HG03432 (cell line): ENCODE measurements around the gene ZG16.

Experiments
- ATAC-seq: cut with Tn5 transposase; IDR thresholded peaks from one replicate; pipeline ENCODE4 v1.9.1; 2021; ENCODE audit warnings: mild to moderate bottlenecking, moderate library complexity; ENCODE audit not compliant: unreplicated experiment

ZG16 gene

GRCh38 chr16:29807426-29808218 is 29.6 kb downstream of the ZG16 start:
- ATAC-seq: peak; percentile 25

DNA sequence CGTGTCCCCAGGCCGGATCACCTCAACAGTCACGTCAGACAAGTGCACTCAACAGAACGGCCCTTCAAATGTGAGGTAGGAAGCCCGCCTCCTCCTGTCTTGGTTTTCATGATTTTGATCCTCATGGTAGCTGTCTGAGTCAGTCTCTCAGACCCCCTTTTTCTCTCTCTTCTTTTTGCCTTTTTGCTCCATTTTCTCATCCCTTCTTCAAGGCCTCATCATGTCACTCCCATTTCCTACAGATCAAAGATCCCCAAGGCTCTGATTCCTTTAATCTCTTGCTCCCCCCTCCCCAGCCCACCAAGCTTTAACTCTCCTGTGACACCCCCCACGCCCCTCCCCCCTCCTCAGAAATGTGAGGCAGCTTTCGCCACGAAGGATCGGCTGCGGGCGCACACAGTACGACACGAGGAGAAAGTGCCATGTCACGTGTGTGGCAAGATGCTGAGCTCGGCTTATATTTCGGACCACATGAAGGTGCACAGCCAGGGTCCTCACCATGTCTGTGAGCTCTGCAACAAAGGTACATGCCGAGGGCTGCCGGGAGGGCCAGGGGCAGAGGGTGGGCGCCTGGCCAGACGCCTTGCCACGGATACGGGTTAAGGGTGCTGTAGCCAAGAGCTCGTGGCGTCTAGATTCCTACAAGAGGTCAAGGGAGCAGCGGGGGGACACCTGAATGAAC is 30.3 kb downstream of the ZG16 start:
- no peak for ATAC-seq

- no peak for ATAC-seq
These were observed 31.1 kb downstream of the ZG16 start for GRCh38 chr16:29809031-29809747.

- no peak for ATAC-seq
These were observed 32.0 kb downstream of the ZG16 start for GRCh38 chr16:29809850-29810698.

GRCh38 chr16:29810699-29811169 is 32.7 kb downstream of the ZG16 start:
- ATAC-seq: no peak

- peak; percentile 30 for ATAC-seq
These were observed 33.3 kb downstream of the ZG16 start for GRCh38 chr16:29811170-29811895.

DNA sequence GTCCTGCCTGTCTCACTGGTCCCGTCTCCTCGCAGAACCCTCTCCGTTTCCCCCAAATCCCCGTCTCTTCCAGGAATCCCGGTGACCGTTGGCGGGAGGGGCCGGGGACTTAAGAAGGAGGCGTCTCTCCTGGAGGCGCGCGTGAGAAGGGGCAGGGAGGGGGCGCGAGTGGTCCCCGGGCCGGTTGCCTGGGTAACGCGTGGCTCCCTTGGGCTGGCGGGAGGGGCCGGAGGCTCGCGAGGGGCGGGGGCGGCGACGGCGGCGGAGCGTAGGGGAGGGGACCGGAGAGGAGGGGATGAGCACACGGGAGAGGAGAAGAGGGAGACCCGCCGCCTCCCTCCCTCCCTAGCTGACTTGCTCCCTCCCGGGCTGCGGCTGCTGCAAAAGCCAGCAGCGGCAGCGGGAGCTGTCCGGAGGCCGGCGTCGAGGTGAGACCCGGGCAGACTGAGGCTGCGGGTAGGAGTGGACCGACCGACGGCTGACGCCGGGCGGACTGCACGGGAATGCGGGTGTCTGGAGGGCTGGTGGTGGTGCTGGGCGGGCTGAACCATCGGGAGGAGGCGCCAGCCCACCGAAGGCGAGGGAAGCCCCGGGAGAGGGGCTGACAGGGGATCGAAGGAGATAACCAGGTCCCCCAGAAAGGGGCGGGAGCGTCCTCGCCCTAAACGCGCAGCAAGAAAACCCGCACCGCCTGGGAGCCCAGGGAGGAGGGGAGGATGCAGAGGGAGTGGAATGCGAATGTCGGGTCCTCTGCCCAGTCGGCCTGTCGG is 34.0 kb downstream of the ZG16 start, which contains the start of gene PRRT2:
TSS of gene PRRT2 (plus strand) at position 298 of the 770 bp plus-strand sequence. CDS start 862 bp downstream, outside the sequence.
- ATAC-seq: no peak

- ATAC-seq: no peak
These were observed 34.9 kb downstream of the ZG16 start for GRCh38 chr16:29812754-29813643.

- no peak for ATAC-seq
These were observed 35.8 kb downstream of the ZG16 start for GRCh38 chr16:29813644-29814562.

GRCh38 chr16:29814592-29814991 is 36.5 kb downstream of the ZG16 start:
- ATAC-seq: no peak

- no peak for ATAC-seq
These were observed 37.1 kb downstream of the ZG16 start for GRCh38 chr16:29815032-29815721.

DNA sequence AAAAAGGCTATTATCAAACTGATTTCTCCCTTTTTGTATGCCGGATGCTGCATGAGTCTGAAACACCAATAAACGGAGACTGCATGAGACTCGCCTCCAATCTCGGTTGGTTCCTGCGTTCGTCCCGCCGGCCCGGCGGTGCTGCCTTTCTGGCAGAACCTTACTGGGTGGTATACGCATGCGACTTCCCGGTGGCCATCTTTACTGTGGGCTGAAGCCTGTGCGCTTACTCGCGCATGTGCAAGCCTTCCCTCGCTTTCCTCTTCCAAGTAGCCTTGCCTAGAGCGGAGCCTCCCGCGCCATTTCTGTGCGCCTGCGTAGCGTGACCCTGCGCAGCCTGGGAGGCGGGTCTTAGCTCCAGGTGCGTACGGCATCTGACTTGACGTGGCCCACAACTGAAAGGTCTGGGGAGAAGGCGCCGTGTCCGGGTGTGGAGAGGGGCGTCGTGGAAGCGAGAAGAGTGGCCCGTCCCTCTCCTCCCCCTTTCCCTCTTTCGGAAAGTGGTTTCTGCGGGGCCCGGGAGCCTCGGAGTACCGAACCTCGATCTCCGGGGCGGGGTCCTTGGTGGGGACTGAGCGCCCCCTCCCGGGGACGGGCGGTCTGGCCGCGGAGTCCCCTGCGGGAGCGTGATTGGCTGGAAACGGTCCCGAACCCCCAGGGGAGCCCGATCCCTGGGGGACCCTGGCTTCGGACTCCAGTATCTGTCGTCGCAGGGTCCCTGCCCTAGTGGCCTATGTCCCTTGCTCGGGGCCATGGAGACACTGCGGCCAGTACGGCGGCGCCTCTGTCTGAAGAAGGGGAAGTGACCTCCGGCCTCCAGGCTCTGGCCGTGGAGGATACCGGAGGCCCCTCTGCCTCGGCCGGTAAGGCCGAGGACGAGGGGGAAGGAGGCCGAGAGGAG is 38.0 kb downstream of the ZG16 start, which contains the start of gene PAGR1:
TSS of gene PAGR1 (plus strand) at position 360 of the 901 bp plus-strand sequence. CDS start at position 734, 374 bp downstream.
- ATAC-seq: peak; percentile 65

- peak; percentile 18 for ATAC-seq
These were observed 38.8 kb downstream of the ZG16 start for GRCh38 chr16:29816694-29817441.

- no peak for ATAC-seq
These were observed 40.0 kb downstream of the ZG16 start for GRCh38 chr16:29818082-29818481.

DNA sequence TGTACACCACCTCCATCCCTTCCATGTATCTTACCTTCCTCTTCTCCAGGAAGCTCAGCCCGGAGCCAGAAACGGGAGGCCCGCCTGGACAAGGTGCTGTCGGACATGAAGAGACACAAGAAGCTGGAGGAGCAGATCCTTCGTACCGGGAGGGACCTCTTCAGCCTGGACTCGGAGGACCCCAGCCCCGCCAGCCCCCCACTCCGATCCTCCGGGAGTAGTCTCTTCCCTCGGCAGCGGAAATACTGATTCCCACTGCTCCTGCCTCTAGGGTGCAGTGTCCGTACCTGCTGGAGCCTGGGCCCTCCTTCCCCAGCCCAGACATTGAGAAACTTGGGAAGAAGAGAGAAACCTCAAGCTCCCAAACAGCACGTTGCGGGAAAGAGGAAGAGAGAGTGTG is 41.5 kb downstream of the ZG16 start:
- ATAC-seq: no peak
